GM10248 (cell line): ENCODE data around the gene SENP1.

Source experiments
- CTCF ChIA-PET: fragments of 300-600 bp; sonication (Branson Sonifier 250); formaldehyde crosslinking; extraction: SDS; loops from one replicate; lab custom pipeline; 2021; ENCODE audit warnings: antibody characterized with exemption; lab: Yijun Ruan, JAX
- POLR2A ChIA-PET: fragments of 350-650 bp; sonication (Branson Sonifier 250); formaldehyde crosslinking; extraction: SDS; loops from one replicate; lab custom pipeline; 2020; ENCODE audit warnings: antibody characterized with exemption; lab: Yijun Ruan, JAX
- DNase-seq: peaks from one replicate; pipeline ENCODE4 v3.0.0; 2012; ENCODE audit errors: extremely low spot score
- CTCF ChIP-seq: IDR thresholded peaks from 2 replicates; pipeline ENCODE4 v1.5.1; 2012; ENCODE audit warnings: mild to moderate bottlenecking, low read depth; ENCODE audit errors: extremely low read depth, missing control alignments, control extremely low read depth

SENP1 gene

GRCh38 chr12:48135027-48135426 is 29.1 kb upstream of the SENP1 start:
- DNase-seq = no peak
- no peak for TF ChIP-seq CTCF
- ChIA-PET POLR2A (interaction anchor here (0.6 kb wide), 1 partner anchor 15 kb away, joined by 3 read pairs; no protein-coding TSS in a partner anchor), CTCF (no interaction called here)

- ChIA-PET POLR2A (no interaction called here), CTCF (interaction anchor here (2.5 kb wide), 1 partner anchor 9 kb away, joined by 9 read pairs; no protein-coding TSS in a partner anchor)
- DNase-seq = no peak
- TF ChIP-seq CTCF = no peak
Measured at GRCh38 chr12:48132826-48133225, 26.9 kb upstream of the SENP1 start.

GRCh38 chr12:48131517-48131916 is 25.6 kb upstream of the SENP1 start:
- no peak for TF ChIP-seq CTCF
- no peak for DNase-seq
- ChIA-PET POLR2A (no interaction called here), CTCF (interaction anchor here (0.7 to 2.5 kb wide), 2 partner anchors 11 kb away, joined by 4 to 9 read pairs; no protein-coding TSS in a partner anchor)

- no peak for TF ChIP-seq CTCF
- ChIA-PET CTCF (interaction anchor here (1.1 to 1.6 kb wide), 3 partner anchors 12 to 624 kb away, joined by 3 to 7 read pairs (median 3); no protein-coding TSS in a partner anchor), POLR2A (no interaction called here)
- no peak for DNase-seq
Measured at GRCh38 chr12:48129376-48129775, 23.5 kb upstream of the SENP1 start.

- ChIA-PET CTCF (interaction anchor here (1.4 to 1.6 kb wide), 2 partner anchors 13 to 17 kb away, joined by 3 to 7 read pairs; no protein-coding TSS in a partner anchor), POLR2A (no interaction called here)
- DNase-seq = no peak
- TF ChIP-seq CTCF = no peak
Measured at GRCh38 chr12:48128800-48129199, 22.9 kb upstream of the SENP1 start.

- POLR2A ChIA-PET = no interaction called here
- CTCF ChIA-PET = interaction anchor here (1.2 to 1.3 kb wide), 2 partner anchors 15 to 24 kb away, joined by 3 read pairs; no protein-coding TSS in a partner anchor
Measured at GRCh38 chr12:48126953-48127630, 21.2 kb upstream of the SENP1 start.

More at GRCh38 chr12:48126953-48127630, 21.2 kb upstream of the SENP1 start:
- no peak for TF ChIP-seq CTCF
- no peak for DNase-seq
